H9 (cell line): ENCODE measurements around the gene MAP3K19. TPM values are rescaled to one million over a fixed set of nuclear protein-coding genes. Genes with fewer than 3 reads are reported as not detected.

ENCODE experiments used
- DNase-seq: peaks from one replicate; pipeline ENCODE4 v3.0.0-alpha.2; 2017
- H2AFZ ChIP-seq: one replicate; pipeline ENCODE4 v1.6.1; 2013; ENCODE audit warnings: mild to moderate bottlenecking, low read length, control low read depth, moderate library complexity
- H2AK5ac ChIP-seq: 2 replicates; pipeline ENCODE4 v1.6.1; 2013; ENCODE audit warnings: low read length, control low read depth, mixed read lengths; ENCODE audit not compliant: insufficient read length
- H2BK120ac ChIP-seq: one replicate; pipeline ENCODE4 v1.6.1; 2013; ENCODE audit warnings: low read depth, mild to moderate bottlenecking, low read length, control low read depth, inconsistent platforms; ENCODE audit not compliant: poor library complexity, severe bottlenecking
- H2BK12ac ChIP-seq: 2 replicates; pipeline ENCODE4 v1.6.1; 2013; ENCODE audit warnings: low read length, control low read depth, mixed read lengths, low read depth; ENCODE audit not compliant: insufficient read length
- H2BK15ac ChIP-seq: 2 replicates; pipeline ENCODE4 v1.6.1; 2013; ENCODE audit warnings: low read depth, low read length, control low read depth
- H2BK20ac ChIP-seq: one replicate; pipeline ENCODE4 v1.6.1; 2013; ENCODE audit warnings: low read depth, mild to moderate bottlenecking, low read length, control low read depth, inconsistent platforms; ENCODE audit not compliant: poor library complexity, severe bottlenecking
- H2BK5ac ChIP-seq: 2 replicates; pipeline ENCODE4 v1.6.1; 2013; ENCODE audit warnings: low read length, control low read depth, mixed read lengths; ENCODE audit not compliant: insufficient read length
- H3K14ac ChIP-seq: 2 replicates; pipeline ENCODE4 v1.6.1; 2013; ENCODE audit warnings: low read length, control low read depth; ENCODE audit not compliant: insufficient read depth
- H3K18ac ChIP-seq: 2 replicates; pipeline ENCODE4 v1.6.1; 2013; ENCODE audit warnings: low read depth, mild to moderate bottlenecking, mixed read lengths, low read length, control low read depth; ENCODE audit not compliant: insufficient read length
- H3K23ac ChIP-seq: 2 replicates; pipeline ENCODE4 v1.6.1; 2013; ENCODE audit warnings: low read length, control low read depth, mixed read lengths, low read depth; ENCODE audit not compliant: insufficient read length
- H3K23me2 ChIP-seq: 2 replicates; pipeline ENCODE4 v1.6.1; 2013; ENCODE audit warnings: low read depth, mild to moderate bottlenecking, mixed read lengths, low read length, control low read depth; ENCODE audit not compliant: insufficient read length, poor library complexity, severe bottlenecking
- H3K27ac ChIP-seq: 2 replicates; pipeline ENCODE4 v1.5.1; 2013; ENCODE audit warnings: low read length, control low read depth, mixed read lengths, low read depth; ENCODE audit not compliant: insufficient read length
- H3K27me3 ChIP-seq: 2 replicates; pipeline ENCODE4 v1.6.1; 2013; ENCODE audit warnings: low read length, control low read depth, inconsistent platforms; ENCODE audit not compliant: insufficient read depth
- H3K4ac ChIP-seq: 2 replicates; pipeline ENCODE4 v1.6.1; 2013; ENCODE audit warnings: low read depth, mild to moderate bottlenecking, control low read depth, inconsistent platforms, low read length, moderate library complexity
- H3K4me1 ChIP-seq: 2 replicates; pipeline ENCODE4 v1.6.1; 2013; ENCODE audit warnings: low read length, control low read depth, inconsistent platforms; ENCODE audit not compliant: insufficient read depth
- H3K4me2 ChIP-seq: 2 replicates; pipeline ENCODE4 v1.6.1; 2013; ENCODE audit warnings: low read length, control low read depth, mixed read lengths; ENCODE audit not compliant: insufficient read length, insufficient read depth
- H3K56ac ChIP-seq: 2 replicates; pipeline ENCODE4 v1.6.1; 2013; ENCODE audit warnings: low read depth, mild to moderate bottlenecking, mixed read lengths, low read length, control low read depth; ENCODE audit not compliant: insufficient read length
- H3K79me1 ChIP-seq: 2 replicates; pipeline ENCODE4 v1.6.1; 2013; ENCODE audit warnings: low read depth, mild to moderate bottlenecking, moderate library complexity, low read length, control low read depth, inconsistent platforms; ENCODE audit not compliant: insufficient read depth, poor library complexity, severe bottlenecking
- H3K79me2 ChIP-seq: 2 replicates; pipeline ENCODE4 v1.6.1; 2013; ENCODE audit warnings: low read length, control low read depth, inconsistent platforms; ENCODE audit not compliant: insufficient read depth
- H3K9ac ChIP-seq: 2 replicates; pipeline ENCODE4 v1.6.1; 2013; ENCODE audit warnings: low read length, control low read depth, mixed read lengths; ENCODE audit not compliant: insufficient read length; ENCODE audit errors: extremely low read depth
- H3K9me3 ChIP-seq: one replicate; pipeline ENCODE4 v1.6.1; 2013; ENCODE audit warnings: low read depth, low read length, inconsistent platforms; ENCODE audit not compliant: control insufficient read depth
- H3T11ph ChIP-seq: one replicate; pipeline ENCODE4 v1.6.1; 2013; ENCODE audit warnings: mild to moderate bottlenecking, low read length, control low read depth, inconsistent platforms
- H4K20me1 ChIP-seq: one replicate; pipeline ENCODE4 v1.6.1; 2013; ENCODE audit not compliant: control insufficient read depth, insufficient read length, insufficient read depth
- H4K5ac ChIP-seq: 2 replicates; pipeline ENCODE4 v1.6.1; 2013; ENCODE audit warnings: low read depth, mild to moderate bottlenecking, mixed read lengths, low read length, control low read depth; ENCODE audit not compliant: insufficient read length
- H4K8ac ChIP-seq: replicated peaks from 2 replicates; pipeline ENCODE4 v1.6.1; 2013; ENCODE audit warnings: low read length, control low read depth, mixed read lengths, low read depth; ENCODE audit not compliant: insufficient read length
- H4K91ac ChIP-seq: 2 replicates; pipeline ENCODE4 v1.6.1; 2013; ENCODE audit warnings: low read depth, mild to moderate bottlenecking, moderate library complexity, mixed read lengths, low read length, control low read depth; ENCODE audit not compliant: insufficient read length
- H3K27ac Mint-ChIP-seq, 3 experiments: 2 replicates in 2 of 3; 3 replicates in 1 of 3; pipeline ENCODE4 v1.8.0; 2020 to 2021; ENCODE audit warnings: mixed read lengths in 3 of 3, mild to moderate bottlenecking in 1 of 3, moderate library complexity in 1 of 3
- H3K27me3 Mint-ChIP-seq: 2 replicates; pipeline ENCODE4 v1.8.0; 2021; ENCODE audit warnings: low read depth, mild to moderate bottlenecking, moderate library complexity, mixed read lengths
- H3K36me3 Mint-ChIP-seq, 3 experiments: 2 replicates in 2 of 3; 3 replicates in 1 of 3; pipeline ENCODE4 v1.8.0; 2020 to 2021; ENCODE audit warnings: low read depth in 3 of 3, mixed read lengths in 3 of 3; ENCODE audit not compliant: insufficient read depth in 1 of 3
- H3K4me1 Mint-ChIP-seq, 2 experiments: 2 replicates each; pipeline ENCODE4 v1.8.0; 2020; ENCODE audit warnings: mixed read lengths in 2 of 2
- H3K4me3 Mint-ChIP-seq, 2 experiments: 2 replicates in 1 of 2; 3 replicates in 1 of 2; pipeline ENCODE4 v1.8.0; 2020 to 2021; ENCODE audit warnings: mild to moderate bottlenecking in 2 of 2, mixed read lengths in 2 of 2, moderate library complexity in 1 of 2
- H3K9me3 Mint-ChIP-seq, 2 experiments: 2 replicates in 1 of 2; 3 replicates in 1 of 2; pipeline ENCODE4 v1.8.0; 2020; ENCODE audit warnings: mild to moderate bottlenecking in 2 of 2, mixed read lengths in 2 of 2, moderate library complexity in 1 of 2
- CTCF ChIP-seq: fragments of 200-600 bp; sonication (generic); conservative IDR thresholded peaks from 3 replicates; pipeline ENCODE4 v1.8.0; 2021; ENCODE audit warnings: antibody characterized with exemption, mild to moderate bottlenecking
- WGBS: extraction: QIAGEN DNeasy Blood & Tissue Kit; methylation state at CpG from one replicate; pipeline ENCODE4 v1.1.7; 2013; ENCODE audit warnings: missing lambda C conversion rate, low lambda C conversion rate, mixed read lengths; ENCODE audit not compliant: insufficient read length; ENCODE audit errors: extremely low coverage; 5-methylcytosine and 5-hydroxymethylcytosine counted together
- total RNA-seq: library from RNA; stranded (reverse); gene quantifications from 2 replicates; pipeline ENCODE4 v1.2.1, GENCODE V29; 2021

MAP3K19 gene
- total RNA-seq, 1 experiment from 2014 or later, result not detected

- no peak overlapping the region for H3K4ac ChIP-seq
- H3K56ac ChIP-seq, result no peak overlapping the region
- no peak for DNase-seq
- no peak overlapping the region for H3K9ac ChIP-seq
- no peaks in the 10 kb centered on the region for H3K9me3 ChIP-seq
- no peaks in the 10 kb centered on the region for H3K27me3 ChIP-seq
- no peaks in the 10 kb centered on the region for H3K4me1 Mint-ChIP-seq
- H2BK120ac ChIP-seq, result no peak overlapping the region
- H3K23me2 ChIP-seq, result no peaks in the 10 kb centered on the region
- no peaks in the 10 kb centered on the region for H3K79me1 ChIP-seq
- no peak overlapping the region for H3T11ph ChIP-seq
- H3K27ac ChIP-seq, result no peak overlapping the region
- no peak overlapping the region for H3K23ac ChIP-seq
- H4K91ac ChIP-seq, result no peak overlapping the region
- H3K36me3 Mint-ChIP-seq, result peaks cover 18 to 52% (median 34%) of the 10 kb centered on the region in 3 experiments; a peak in 6 of 7 replicates
- H2BK20ac ChIP-seq, result no peak overlapping the region
- no peak overlapping the region for H3K27ac Mint-ChIP-seq
- no peaks in the 10 kb centered on the region for H3K4me1 ChIP-seq
- no peak for TF ChIP-seq CTCF
- H2BK12ac ChIP-seq, result no peak overlapping the region
- H2BK5ac ChIP-seq, result no peak overlapping the region
- H4K8ac ChIP-seq, result no peak overlapping the region
- no peak overlapping the region for H2AK5ac ChIP-seq
- no CpG with 5 or more reads among the region's 1 CpG for WGBS
- no peak overlapping the region for H2BK15ac ChIP-seq
- no peak overlapping the region for H3K14ac ChIP-seq
- H3K27me3 Mint-ChIP-seq, result no peaks in the 10 kb centered on the region
- no peak overlapping the region for H4K5ac ChIP-seq
- no peak overlapping the region for H3K18ac ChIP-seq
- no peaks in the 10 kb centered on the region for H4K20me1 ChIP-seq
- H3K4me2 ChIP-seq, result no peak overlapping the region
- no peak overlapping the region for H2AFZ ChIP-seq
- H3K9me3 Mint-ChIP-seq, result no peaks in the 10 kb centered on the region
- no peaks in the 10 kb centered on the region for H3K79me2 ChIP-seq
- no peak overlapping the region for H3K4me3 Mint-ChIP-seq
These were observed 91.5 kb downstream of the MAP3K19 start for GRCh38 chr2:134955744-134956143.
